ENCODE data around the gene DICER1.
"Not testable (repeated sequence)": the region's sequence is repeated elsewhere in the genome, so short reads cannot be mapped to it uniquely, and the experiment has no call there.

DICER1 gene

GRCh38 chr14:95150910-95151309, 6.4 kb downstream of the DICER1 start:
- no peak for DNase-seq (ENCODE audit: low read depth in 3 of 3)

GRCh38 chr14:95149441-95149840, 7.9 kb downstream of the DICER1 start:
- no peak for DNase-seq (ENCODE audit: low read depth in 3 of 3)

GRCh38 chr14:95147597-95147996, 9.7 kb downstream of the DICER1 start:
- DNase-seq (ENCODE audit: low read depth in 3 of 3) = no peak

DNA sequence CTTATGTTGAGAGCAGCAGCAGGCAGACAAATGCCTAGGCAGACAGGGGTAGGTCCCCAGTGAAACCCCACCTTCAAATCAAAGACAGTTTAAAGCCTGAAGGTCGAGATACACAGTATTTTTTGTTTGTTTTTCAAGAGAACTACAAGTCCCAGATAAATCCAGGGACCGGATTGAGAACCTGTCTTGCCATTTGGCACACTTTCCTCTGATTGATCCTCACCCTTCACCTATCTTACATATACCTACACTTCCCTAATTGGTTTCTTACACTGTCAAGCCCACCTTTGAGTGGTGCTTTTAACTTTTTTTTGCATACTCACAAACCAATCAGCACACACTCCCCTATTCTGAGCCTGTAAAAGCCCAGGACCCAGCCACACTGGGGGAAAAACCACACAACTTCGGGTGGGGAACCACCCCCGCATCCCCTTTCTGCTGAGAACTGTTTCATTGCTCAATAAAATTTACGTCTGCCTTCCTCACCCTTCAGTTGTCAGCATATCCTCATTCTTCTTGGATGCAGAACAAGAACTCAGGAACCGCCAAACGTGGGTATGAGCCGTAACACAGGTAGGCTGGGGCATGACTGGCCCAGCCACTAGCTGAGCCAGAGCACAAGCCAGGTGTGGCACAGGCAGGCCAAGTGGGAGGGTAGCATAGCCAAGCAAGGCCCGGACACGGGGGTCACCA, 11.1 kb downstream of the DICER1 start:
- no peak for DNase-seq (ENCODE audit: low read depth in 3 of 3)

- no peak for DNase-seq (ENCODE audit: low read depth in 3 of 3)
Measured at GRCh38 chr14:95144849-95145248, 12.5 kb downstream of the DICER1 start.

DNA sequence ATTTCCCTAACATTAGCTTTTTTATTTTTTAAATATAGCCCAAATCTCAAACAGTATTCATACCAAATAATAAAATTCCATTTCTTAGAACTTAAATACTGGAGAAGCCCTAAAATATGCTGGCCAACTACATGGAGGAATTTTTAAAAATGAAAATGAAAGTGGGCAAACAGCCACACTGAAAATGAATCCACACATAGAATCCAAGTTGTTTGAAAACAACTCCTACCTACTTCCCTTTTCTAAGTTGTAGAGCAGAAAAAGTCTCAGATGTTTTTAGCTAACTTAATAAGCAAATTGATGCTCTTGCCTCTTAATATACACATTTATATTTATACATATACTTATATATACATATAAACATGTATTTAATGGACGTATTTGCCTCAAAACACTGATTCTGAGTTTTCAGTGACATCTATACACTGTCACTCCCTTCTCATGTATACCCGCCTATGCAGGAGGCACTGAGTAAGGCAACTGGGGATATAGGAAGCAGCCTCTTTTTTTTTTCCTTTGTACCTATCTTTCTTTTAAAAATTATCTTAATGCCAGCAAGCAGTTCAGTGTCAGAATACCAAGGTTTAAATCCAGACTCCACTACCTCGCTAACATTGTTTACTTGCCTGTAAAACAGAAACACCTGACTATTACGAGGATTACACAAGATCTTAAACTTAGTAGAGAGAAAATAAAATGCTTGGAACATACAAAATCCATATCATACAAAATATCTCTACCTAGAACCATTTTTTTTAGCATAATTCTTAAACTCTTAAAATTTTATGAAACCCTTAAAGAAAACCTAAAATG, 13.3 kb downstream of the DICER1 start:
- no peak for DNase-seq (ENCODE audit: low read depth in 3 of 3)

DNA sequence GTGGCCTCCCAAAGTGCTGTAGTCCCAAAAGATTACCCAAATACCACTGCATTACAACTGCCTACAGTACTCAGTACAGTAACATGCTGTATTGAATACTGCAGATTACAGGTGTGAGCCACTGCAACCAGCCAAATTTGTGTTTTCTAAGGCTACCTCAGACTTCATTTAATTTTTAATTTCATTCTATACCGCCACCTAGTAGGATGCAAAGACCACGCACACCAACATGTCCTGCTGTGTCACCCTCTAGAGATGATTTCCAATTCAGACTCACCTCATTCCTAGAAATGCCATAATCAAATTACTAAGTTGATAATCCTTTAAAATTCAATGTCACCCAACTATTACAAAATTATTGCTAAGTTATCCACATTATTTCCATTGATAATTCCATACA, 15.1 kb downstream of the DICER1 start:
- no peak for DNase-seq (ENCODE audit: low read depth in 3 of 3)

GRCh38 chr14:95141684-95142083, 15.6 kb downstream of the DICER1 start:
- DNase-seq (ENCODE audit: low read depth in 3 of 3) = no peak

DNA sequence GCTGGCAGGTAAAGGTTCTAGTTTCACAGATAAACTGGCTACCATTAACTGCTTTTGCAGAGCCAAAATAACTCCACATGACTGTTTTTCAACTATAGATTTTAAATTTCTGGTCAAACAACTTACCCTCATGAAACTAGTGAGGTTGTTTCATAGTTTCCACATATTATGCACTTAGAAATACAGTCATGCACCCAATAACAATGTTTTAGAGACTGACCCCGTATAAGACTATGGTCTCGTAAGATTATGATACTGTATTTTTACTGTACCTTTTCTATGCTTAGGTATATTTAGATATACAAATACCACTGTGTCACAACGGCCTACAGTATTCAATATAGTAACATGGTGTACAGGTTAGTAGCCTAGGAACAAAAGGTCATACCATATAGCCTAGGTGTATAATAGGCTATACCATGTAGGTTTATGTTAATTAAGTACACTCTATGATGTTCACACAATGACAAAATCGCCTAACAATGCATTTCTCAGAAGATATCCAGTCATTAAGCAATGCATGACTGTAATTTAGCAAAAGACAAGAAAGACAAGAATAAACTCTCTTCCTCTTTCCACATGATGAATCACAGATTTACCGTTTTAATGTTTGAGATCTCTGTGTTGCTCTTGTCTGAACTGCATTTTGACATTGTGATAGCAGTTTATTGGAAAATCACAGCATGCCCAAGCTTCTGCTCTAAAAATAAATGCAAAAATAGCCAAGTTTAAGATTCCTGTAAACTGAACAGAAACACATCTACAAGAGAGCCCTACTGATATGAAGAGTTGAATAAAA, 17.1 kb downstream of the DICER1 start:
- no peak for DNase-seq (ENCODE audit: low read depth in 3 of 3)

DNA sequence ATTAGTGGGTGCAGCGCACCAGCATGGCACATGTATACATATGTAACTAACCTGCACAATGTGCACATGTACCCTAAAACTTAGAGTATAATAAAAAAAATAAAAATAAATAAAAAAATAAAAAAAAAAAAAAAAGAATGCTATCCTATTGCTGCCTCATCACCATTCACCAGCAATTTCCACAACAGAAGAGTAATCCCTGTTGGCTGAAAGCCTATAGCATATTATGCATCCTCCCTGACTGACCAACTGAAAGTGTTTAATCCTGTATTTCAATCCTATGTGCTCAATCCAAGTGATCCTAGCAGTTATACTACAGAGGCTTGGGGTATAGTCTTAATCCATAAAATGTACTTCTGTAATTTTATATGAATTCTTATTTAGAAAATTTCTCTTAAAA, 18.5 kb downstream of the DICER1 start:
- no peak for DNase-seq (ENCODE audit: low read depth in 3 of 3)

- not testable (repeated sequence) for DNase-seq (ENCODE audit: low read depth in 3 of 3)
Measured at GRCh38 chr14:95138455-95138854, 18.9 kb downstream of the DICER1 start.

- no peak for DNase-seq (ENCODE audit: low read depth in 3 of 3)
Measured at GRCh38 chr14:95137804-95138167, 19.5 kb downstream of the DICER1 start.

GRCh38 chr14:95137164-95137803, 20.0 kb downstream of the DICER1 start:
- no peak for DNase-seq (ENCODE audit: low read depth in 3 of 3)

GRCh38 chr14:95136631-95137030, 20.7 kb downstream of the DICER1 start:
- DNase-seq (ENCODE audit: low read depth in 3 of 3) = no peak

DNA sequence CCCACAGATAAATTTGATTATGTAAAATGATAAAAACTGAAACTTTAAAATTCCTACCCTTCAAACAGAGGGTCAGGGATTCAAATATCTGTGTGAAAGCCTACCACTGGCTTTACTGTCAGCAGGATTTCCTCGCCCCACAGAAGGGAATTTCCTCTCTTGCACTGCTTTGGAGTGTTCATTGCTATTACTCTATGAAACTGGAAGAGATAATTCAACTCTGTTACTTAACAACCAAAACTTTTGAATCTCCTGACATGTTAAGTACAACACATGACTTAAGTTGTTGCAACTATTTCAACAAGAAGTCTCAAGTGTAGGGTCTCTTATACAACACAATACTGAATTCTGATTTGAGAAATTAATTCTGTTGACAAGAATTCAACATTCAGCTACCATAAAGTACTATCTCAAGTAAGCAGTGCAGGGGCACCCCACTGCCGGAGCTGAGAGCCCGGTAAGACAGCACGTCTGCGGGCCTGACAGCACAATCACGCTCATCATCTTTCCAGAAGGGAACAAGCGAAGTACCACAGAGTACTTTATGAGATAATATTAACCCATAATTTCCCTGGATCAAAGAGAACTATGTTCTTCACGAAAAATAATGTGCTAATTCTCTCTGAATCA, 22.9 kb downstream of the DICER1 start:
- no peak for DNase-seq (ENCODE audit: low read depth in 3 of 3)

- DNase-seq (ENCODE audit: low read depth in 3 of 3) = no peak
Measured at GRCh38 chr14:95133282-95133681, 24.0 kb downstream of the DICER1 start.

DNA sequence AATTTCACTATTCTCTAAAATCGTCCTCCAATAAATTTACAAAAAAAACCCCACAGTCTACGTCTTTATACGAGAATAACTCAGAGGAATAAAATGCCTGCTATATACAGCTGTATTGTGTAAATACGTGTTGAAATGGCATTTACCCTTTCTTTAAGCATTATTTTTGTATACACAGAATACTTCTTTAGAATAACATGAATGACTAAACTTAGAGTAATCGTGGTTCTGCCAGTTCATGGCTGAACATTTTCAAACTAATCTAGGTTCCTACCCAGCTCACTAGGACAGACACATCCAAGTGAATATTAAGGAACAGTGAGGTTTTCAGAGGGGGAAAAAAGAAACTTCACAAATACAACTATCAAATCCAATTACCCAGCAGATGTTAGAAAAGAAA, 24.6 kb downstream of the DICER1 start:
- no peak for DNase-seq (ENCODE audit: low read depth in 3 of 3)

DNA sequence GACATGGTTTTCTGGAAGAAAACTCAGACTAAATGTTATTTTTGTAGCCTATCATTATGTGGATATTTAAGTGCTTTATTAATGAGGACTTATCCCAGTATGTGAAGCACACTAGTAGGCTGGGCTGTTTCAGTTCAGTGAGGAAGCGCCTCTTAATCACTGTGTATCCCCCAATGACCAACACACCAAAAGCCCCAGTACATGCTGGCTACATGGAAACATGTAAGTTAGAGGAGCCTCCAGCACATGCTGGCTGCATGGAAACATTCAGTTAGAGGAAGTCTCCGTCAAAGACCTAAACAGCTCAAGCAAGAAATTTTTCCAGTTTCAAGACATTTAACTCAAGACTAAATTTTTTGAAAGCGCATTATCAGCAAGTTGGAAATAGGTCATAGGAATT, 26.8 kb downstream of the DICER1 start:
- DNase-seq (ENCODE audit: low read depth in 3 of 3) = no peak

DNA sequence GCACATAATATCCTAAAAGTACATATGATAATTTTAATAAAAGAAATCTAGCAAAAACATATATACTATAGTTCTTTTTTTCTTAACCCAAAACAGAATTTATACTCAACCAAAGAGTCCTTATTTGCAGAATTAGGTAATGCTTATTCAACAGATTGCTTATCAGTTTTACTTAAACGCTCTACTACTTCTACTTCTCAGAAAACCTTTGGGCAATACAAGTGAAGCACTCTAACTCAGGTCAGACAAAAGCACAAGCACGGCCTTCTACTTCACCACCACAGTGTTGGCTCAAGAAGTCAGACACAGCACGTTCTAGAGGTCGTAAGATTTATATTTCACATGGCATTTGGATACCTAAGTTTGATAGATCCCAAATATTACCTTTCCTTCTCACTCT, 29.2 kb downstream of the DICER1 start:
- DNase-seq (ENCODE audit: low read depth in 3 of 3) = no peak

- DNase-seq (ENCODE audit: low read depth in 3 of 3) = no peak
Measured at GRCh38 chr14:95127531-95127911, 29.8 kb downstream of the DICER1 start.

- no peak for DNase-seq (ENCODE audit: low read depth in 3 of 3)
Measured at GRCh38 chr14:95126906-95127530, 30.3 kb downstream of the DICER1 start.
